ENCODE results near the gene PATJ. TPM values are rescaled to one million over a fixed set of nuclear protein-coding genes. Genes with fewer than 3 reads are reported as not detected.
A peak's percentile ranks its signal among the peaks of the same experiment; 100 is the strongest.
"Not testable (repeated sequence)": the region's sequence is repeated elsewhere in the genome, so short reads cannot be mapped to it uniquely, and the experiment has no call there.

Gene PATJ
- 4.0 and 4.9 TPM in 2 replicates for total RNA-seq

DNA sequence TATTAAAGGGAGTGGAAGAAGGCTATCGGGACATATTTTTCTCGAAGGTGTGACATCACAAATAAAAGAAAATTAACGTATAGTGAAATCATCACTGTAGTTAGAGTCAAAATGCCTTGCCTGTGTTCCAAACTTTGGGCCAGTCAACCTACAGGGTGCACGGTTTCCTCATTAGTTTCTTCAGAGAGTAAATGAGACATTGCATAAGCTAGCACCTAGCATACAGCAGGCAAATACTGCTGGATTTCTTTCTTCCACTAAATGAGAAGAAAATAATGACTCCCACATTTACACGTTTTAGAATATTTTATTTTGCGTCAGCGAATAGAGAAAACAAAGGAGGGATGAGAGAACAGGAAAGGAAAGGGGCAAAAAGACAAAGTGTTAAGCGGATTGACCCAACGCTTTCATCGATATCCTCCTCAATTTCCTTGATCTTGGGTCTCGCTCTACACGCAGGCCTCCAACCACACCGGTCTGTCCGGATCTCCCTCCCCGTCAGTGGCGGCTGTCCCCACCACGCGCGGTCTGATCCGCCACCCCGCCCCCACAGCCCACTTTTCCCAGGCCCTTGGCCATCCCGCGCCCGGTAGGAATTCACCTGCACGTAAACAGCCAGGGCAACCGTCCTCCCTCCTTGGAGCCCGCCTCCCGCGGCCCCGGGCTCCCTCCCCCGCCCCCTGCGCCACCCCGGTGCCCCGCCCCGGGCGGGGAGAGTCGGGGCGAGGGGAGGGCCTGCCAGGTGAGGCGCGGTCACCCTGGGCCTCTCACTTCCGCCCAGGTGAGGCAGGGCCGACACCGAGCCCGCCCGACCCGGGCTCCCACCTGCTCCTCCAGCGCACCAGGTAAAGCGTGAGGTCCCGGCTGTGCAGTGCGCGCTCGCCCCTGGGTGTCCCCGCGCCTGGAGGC is at the start of gene PATJ:
Gene PATJ (plus strand): TSS at position 770 of the 909 bp plus-strand sequence. CDS start 20,413 bp downstream, outside the sequence.
- peak in 1 of 2 donors; percentile 37 for DNase-seq (ENCODE audit: low read depth in 2 of 2)

GRCh38 chr1:61699911-61700851 is 42.1 kb upstream of the PATJ start:
- DNase-seq (ENCODE audit: low read depth in 2 of 2): no peak

GRCh38 chr1:61708953-61709907 is 33.0 kb upstream of the PATJ start:
- DNase-seq (ENCODE audit: low read depth in 2 of 2): no peak

GRCh38 chr1:61709908-61710289 is 32.4 kb upstream of the PATJ start:
- no peak for DNase-seq (ENCODE audit: low read depth in 2 of 2)

GRCh38 chr1:61711257-61711656 is 31.0 kb upstream of the PATJ start:
- DNase-seq (ENCODE audit: low read depth in 2 of 2): not testable (repeated sequence)

GRCh38 chr1:61711969-61712368 is 30.3 kb upstream of the PATJ start:
- DNase-seq (ENCODE audit: low read depth in 2 of 2): no peak

DNA sequence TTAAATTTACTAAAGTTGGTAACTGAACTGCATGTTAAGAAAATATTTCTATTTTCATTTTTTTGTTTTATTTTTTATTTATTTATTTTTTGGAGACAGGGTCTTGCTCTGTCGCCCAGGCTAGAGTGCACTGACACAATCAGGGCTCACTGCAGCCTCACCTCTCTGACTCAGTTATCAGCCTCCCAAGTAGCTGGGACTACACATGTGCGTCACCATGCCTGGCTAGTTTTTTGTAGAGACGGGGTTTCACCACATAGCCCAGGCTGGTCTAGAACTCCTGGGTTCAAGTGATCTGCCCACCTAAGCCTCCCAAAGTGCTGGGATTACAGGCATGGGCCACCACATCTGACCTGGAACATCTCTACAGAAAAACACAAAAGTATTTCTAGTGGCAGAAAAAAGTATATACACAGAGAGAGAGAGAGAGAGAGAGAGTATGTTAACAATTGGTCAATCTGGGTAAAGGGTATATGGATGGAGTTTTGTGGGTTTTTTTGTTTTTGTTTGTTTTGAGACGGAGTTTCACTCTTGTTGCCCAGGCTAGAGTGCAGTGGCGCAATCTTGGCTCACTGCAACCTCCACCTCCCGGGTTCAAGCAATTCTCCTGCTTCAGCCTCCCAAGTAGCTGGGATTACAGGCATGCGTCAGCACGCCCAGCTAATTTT is 23.1 kb upstream of the PATJ start:
- not testable (repeated sequence) for DNase-seq (ENCODE audit: low read depth in 2 of 2)

- DNase-seq (ENCODE audit: low read depth in 2 of 2): no peak
These were observed 17.8 kb upstream of the PATJ start for GRCh38 chr1:61724506-61724812.

DNA sequence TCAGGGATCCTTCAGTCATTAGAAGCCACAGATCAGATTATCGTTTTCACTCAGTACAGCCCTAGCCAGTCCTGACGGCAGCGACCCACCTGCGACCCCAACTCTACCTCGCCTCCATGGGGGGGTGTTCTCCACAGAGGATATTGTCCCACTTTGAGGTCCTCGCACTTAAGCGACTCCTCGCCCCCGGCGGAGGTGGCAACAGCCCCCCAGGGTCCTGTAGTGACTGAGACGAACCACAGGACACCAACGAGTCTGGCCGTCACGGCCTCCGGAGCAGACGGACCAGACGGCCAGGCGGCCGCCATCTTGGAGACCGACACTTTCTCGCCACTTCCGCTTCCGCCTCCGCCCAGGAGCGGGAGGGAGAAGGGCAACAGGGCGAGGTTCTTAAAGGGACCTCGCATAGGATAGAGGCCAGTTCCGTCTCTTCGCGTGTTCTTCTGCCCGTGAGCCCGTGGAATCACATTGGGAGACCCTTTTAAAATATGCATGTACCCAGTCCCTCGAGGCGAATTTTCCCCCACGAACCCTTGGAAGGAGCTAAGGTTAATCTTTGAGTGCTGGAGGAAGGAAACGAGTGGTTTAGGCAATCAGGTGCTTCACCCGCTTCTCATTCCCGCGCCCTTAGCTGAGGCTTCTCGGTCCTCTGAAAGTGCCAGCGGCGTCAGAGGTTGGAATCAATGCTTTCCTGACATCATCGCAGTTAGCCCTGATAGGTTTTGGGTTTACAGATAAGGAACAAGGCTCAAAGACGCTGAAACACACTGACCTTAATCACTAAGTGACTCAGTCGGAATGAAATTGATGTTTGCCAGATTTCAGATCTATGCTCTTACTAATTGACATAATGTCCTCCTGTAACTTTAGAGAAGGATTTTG is 17.2 kb upstream of the PATJ start, which contains the start of gene TM2D1:
Gene TM2D1 (minus strand): TSS at position 329 of the 882 bp plus-strand sequence. CDS start 21 bp downstream, at position 308.
- DNase-seq (ENCODE audit: low read depth in 2 of 2): peak; percentile 74 to 90

DNA sequence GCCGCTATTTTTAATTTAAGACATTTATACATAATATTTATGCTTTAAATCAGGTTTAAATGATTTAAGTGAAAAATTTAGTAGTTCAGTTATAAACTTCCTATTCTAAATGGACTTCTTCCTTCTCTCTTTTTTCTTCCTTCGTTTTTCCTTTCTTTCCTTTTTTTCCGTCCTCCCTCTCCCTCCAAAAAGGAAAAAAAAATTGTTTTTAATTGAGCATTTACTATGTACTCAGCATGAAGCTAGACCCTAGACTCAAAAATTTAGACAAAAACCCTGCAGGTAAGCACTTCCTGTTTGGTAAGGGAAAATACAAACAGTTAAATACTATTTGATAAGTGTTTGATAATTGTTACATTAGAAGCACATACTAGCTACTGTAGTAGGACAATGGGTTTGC is 14.7 kb upstream of the PATJ start:
- DNase-seq (ENCODE audit: low read depth in 2 of 2): no peak

- not testable (repeated sequence) for DNase-seq (ENCODE audit: low read depth in 2 of 2)
These were observed 11.6 kb upstream of the PATJ start for GRCh38 chr1:61730679-61731078.

DNA sequence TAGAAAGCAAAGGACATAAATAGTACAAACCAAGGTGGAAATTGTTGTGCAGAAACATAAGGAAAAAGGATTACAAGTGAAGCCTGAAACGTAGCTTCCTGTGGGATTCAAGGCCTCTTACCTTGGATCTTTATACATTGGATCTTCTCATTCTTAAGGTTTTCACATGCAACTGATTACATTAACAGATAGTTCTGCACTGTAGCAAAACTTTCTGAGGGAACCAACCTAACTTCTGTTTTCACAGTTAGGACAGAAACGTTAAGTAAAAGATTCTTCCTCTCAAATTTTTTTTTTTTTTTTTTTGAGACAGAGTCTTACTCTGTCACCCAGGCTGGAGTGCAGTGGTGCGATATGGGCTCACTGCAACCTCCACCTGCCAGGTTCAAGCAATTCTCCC is 9.6 kb upstream of the PATJ start:
- no peak for DNase-seq (ENCODE audit: low read depth in 2 of 2)

DNA sequence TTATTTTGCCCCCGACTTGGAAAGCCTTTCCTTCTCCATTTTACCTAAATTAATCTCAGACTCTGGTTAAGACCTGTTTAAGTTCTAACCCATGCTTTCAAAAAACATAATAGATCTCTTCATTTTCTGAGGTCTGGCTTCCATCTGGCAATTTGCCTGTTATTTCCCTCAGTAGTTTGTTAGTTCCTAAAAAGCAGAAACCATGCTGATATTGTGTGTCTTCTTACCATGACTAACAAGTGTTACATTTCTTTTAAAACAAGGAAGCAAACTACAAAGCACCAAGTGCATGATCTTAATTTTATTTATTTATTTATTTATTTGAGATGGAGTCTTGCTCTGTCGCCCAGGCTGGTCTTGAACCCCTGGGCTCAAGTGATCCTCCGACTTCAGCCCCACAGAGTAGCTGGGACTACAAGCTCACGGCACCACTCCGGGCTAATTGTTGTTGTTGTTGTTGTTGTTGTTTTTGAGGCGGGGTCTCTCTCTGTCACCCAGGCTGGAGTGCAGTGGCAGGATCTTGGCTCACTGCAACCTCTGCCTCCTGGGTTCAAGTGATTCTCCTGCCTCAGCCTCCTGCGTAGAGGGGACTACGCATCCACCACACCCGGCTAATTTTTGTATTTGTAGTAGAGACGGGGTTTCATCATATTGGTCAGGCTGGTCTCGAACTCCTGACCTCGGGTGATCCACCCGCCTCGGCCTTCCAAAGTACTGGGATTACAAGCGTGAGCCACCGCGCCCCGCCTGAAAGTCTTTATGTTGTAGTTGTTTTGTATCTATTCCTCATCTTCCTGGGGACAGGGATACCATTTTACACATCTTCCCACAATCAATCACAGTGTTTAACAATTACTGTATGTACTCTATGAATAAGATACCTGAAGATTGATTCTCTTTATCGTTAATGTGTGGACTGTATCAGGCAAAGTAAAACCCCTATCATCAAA is 1.3 kb upstream of the PATJ start:
- no peak for DNase-seq (ENCODE audit: low read depth in 2 of 2)

GRCh38 chr1:61742620-61743430 is 545 bp downstream of the PATJ start:
- peak; percentile 23 to 46 for DNase-seq (ENCODE audit: low read depth in 2 of 2)

GRCh38 chr1:61743431-61743705 is 1.1 kb downstream of the PATJ start:
- DNase-seq (ENCODE audit: low read depth in 2 of 2): no peak

DNA sequence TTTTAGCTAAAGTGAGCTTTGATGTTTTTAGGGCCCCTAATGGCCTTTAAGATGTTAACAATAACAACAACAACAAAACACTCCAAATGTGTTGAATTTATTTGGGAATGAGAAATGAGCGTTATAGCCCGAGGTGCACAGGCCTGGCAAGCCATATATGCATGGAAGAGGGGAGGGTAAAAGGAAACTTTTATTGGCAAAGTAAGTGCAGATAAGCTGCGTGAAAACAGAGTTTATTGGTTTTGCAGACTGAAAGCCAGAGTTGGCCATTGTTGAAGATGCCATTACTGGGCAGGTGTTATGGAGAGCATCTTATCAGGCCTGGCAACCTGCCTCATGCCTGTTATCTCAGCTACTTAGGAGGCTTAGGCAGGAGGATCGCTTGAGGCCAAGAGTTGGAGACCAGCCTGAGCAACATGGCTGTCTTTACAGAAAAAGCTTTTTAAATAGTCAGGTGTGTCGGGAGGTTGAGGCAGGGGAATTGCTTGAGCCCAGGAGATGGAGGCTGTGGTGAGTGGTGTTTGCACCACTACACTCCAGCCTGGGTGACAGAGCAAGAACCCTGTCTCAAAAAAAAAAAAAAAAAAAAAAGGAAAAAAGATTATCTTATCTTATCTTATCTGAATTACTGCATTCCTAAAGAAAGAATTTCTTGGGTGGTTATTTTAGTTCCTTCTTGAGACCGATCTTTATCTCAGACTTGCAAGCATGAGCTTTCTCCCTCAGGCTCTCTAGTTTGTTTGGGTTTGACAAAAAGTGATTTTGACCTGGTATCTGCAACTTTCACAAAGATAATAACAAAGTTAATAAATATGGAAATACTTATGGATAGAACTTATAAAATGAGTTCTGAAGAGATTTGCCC is 1.7 kb downstream of the PATJ start:
- DNase-seq (ENCODE audit: low read depth in 2 of 2): no peak

DNA sequence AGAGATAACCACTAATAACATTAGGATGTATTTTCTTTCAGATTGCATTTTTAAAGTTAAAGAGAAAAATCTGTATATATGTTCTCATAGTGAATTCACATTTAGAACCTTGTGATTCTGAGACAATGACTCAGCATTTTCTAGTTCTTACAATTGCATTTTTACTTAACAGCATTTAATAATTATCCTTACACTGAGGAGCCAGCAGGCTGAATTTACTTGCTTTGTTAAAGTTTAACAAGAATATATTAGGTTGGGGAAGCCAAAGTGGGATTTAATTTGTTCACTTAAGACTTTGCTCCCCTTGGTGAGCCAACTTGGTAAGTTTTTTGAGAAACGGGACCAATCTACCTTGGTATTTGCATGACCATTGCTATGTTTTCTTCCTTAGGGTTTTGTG is 4.5 kb downstream of the PATJ start:
- no peak for DNase-seq (ENCODE audit: low read depth in 2 of 2)

Measured in dermis microvascular lymphatic vessel endothelial cell (primary cell).